IPS-20b (cell line): Measurements from ENCODE around the gene UMODL1.

ENCODE experiments used
- H3K27ac ChIP-seq: one replicate; pipeline ENCODE4 v1.5.1; 2013; ENCODE audit warnings: low read length
- H3K27me3 ChIP-seq: 2 replicates; pipeline ENCODE4 v1.6.1; 2013; ENCODE audit warnings: mild to moderate bottlenecking, low read length, inconsistent platforms; ENCODE audit not compliant: insufficient read depth
- H3K36me3 ChIP-seq: 2 replicates; pipeline ENCODE4 v1.6.1; 2013; ENCODE audit warnings: low read depth, mild to moderate bottlenecking, inconsistent platforms, low read length, moderate library complexity; ENCODE audit not compliant: insufficient read depth
- H3K4me1 ChIP-seq: 2 replicates; pipeline ENCODE4 v1.6.1; 2013; ENCODE audit warnings: mild to moderate bottlenecking, control low read depth, inconsistent platforms, low read length, moderate library complexity; ENCODE audit not compliant: insufficient read depth
- H3K4me3 ChIP-seq: 2 replicates; pipeline ENCODE4 v1.5.1; 2013; ENCODE audit warnings: mild to moderate bottlenecking, low read length, inconsistent platforms
- H3K9ac ChIP-seq: 2 replicates; pipeline ENCODE4 v1.6.1; 2013; ENCODE audit warnings: low read depth, mild to moderate bottlenecking, inconsistent platforms, low read length, moderate library complexity
- H3K9me3 ChIP-seq: 2 replicates; pipeline ENCODE4 v1.6.1; 2013; ENCODE audit warnings: mild to moderate bottlenecking, low read depth, low read length, inconsistent platforms; ENCODE audit not compliant: insufficient read depth

The UMODL1 gene

DNA sequence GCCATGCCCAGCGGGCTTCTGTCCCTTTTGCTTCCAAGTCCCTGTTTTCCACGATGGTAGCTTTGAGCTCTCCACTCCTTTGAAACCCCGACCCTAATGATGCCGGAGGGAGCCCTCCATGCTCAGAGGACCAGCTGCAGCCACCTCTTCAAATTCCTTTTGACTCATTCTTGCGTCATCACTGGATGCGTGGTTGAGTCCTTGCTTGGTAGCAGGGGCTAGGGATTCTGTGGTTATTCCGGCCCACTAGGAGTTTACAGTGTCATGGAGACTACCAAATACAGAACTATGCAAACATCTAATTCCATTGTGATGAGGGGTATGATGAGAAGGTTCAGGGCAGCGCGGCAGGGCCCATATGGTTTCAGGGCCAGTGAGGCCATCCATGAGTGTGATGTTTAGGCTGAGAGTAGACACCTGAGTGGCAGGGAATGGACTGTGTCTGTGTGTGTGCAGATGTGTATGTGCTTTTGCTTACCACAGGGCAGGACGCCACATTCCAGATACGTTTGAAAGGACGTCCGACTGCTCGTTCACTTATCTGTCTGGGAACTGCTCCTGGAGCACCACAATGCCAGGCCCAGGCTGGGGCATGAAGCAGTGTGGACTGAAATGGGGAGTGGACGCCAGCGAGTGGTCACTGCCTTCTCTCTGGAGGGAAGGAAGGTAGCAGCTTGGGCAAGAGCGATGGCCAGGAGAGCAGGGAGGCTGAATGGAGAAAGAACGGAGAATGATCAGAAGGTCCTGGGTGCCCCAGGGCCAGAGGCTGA lies 30.5 kb upstream of the UMODL1 start:
- Histone ChIP-seq H3K4me3 (no peak overlapping the region), H3K27me3 (no peaks in the 10 kb centered on the region), H3K9me3 (no peaks in the 10 kb centered on the region), H3K27ac (no peak overlapping the region), H3K9ac (no peak overlapping the region), H3K4me1 (no peaks in the 10 kb centered on the region), H3K36me3 (no peaks in the 10 kb centered on the region)

DNA sequence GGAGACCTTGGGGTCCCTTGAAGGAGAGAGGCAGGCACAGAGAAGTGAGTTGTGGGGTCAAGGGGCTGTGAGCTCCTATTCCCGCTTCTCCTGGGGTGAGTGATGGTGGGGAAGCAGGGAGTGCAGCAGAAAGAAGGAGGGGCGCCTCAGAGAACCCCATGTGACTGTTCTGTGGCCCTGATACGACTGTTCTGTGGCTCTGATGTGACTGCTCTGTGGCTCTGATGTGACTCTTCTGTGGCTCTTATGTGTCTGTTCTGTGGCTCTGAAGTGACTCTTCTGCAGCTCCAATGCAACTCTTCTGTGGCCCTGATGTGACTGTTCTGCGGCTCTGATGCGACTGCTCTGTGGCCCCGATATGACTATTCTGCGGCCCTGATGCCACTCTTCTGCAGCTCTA lies 29.9 kb upstream of the UMODL1 start:
- Histone ChIP-seq H3K4me1 (no peaks in the 10 kb centered on the region), H3K4me3 (no peak overlapping the region), H3K9me3 (no peaks in the 10 kb centered on the region), H3K9ac (no peak overlapping the region), H3K27ac (no peak overlapping the region), H3K36me3 (no peaks in the 10 kb centered on the region), H3K27me3 (no peaks in the 10 kb centered on the region)

DNA sequence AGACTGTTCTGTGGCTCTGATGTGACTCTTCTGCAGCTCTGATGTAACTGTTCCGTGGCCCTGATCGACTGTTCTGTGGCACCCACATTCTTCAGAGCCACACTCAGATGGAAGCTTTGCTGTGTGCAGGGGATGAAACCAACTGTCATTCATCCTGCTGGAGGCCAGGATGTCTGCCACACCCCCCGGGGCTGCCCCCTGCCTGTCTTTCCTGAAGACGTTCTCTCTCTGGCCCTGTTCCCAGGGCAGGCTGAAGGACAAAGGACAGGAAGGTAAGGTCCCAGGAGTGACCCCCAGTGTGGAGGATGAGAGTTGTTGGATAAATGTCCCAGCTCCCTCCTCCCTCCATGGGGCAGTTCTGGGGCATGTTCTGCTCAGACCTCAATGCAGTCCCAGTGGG lies 29.4 kb upstream of the UMODL1 start:
- Histone ChIP-seq H3K36me3 (no peaks in the 10 kb centered on the region), H3K27me3 (no peaks in the 10 kb centered on the region), H3K9me3 (no peaks in the 10 kb centered on the region)

DNA sequence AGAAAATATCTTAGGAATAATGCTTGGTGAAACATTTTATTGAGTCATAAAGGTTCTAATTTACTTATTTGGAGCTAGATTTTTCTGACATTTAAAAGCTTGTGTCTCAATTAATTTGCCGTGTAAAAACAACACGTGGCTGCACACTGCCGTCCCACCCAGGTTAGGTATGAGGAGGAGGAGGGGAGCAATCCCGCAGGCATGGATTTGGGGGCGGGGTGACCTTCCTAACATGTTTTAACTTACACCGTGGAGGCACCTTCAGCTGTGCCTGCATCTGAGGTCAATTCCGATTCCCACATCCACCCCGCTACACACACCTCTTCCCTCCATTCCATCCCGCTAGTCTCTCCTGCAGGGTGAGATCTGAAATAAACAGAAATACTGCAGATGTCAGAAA lies 28.5 kb upstream of the UMODL1 start:
- Histone ChIP-seq H3K4me1 (no peaks in the 10 kb centered on the region), H3K36me3 (no peaks in the 10 kb centered on the region), H3K27me3 (no peaks in the 10 kb centered on the region), H3K9ac (no peak overlapping the region), H3K4me3 (no peak overlapping the region), H3K9me3 (no peaks in the 10 kb centered on the region), H3K27ac (no peak overlapping the region)

More for the DNA sequence above, 29.4 kb upstream of the UMODL1 start:
- Histone ChIP-seq H3K4me3 (no peak overlapping the region), H3K9ac (no peak overlapping the region), H3K4me1 (no peaks in the 10 kb centered on the region), H3K27ac (no peak overlapping the region)

DNA sequence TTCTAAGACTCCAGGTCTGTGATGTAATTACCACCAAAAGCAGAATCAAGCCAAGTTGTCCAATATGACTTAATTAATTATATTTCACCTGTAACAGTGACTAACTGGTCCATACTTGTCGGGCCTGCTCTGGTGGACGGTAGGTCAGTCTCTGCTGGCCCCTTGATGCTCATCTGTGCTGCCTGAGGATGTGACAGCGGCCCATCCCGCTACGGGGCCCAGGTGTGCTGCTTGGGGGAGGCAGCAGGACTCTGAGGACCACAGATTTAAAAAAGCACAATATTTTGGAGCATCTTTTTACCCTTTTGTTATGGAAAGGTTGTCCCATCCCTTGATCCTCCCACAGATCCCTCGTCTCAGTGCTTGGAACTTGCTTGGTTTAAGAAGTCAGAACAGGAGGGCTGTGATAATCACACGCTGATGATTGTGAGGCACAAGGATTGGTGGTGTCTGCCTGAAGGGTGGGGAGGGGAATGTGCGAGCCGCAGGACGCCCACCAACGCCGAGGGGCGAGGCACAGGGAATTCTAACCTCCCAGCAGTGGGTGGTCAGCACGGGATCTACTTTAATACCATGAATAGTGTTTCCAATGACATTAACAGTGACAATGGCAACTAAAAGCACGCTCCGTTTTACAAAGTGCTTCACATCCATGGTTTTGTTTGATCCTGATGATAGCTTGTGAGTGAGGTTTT lies 27.8 kb upstream of the UMODL1 start:
- Histone ChIP-seq H3K4me1 (no peaks in the 10 kb centered on the region), H3K9ac (no peak overlapping the region), H3K36me3 (no peaks in the 10 kb centered on the region), H3K4me3 (no peak overlapping the region), H3K27ac (no peak overlapping the region), H3K9me3 (no peaks in the 10 kb centered on the region), H3K27me3 (no peaks in the 10 kb centered on the region)

DNA sequence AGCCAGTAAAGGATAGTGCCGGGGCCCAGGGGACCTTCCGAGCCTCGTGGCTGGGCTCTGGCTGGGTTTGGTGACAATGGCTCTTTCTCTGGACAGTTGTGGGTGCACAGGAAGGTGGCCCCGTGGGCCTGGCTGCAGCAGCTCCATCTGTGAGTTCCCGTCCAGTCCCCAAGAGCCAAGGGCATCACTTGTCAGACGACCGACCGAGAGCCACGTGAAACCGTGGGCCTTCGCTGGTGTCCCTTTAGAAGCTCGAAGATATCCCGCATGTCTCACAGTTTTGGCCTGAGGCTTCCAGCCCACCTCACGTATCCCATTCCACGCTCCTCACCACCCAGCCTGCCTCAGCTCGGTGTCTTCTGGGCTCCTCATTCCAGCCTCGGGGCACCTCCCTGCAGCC lies 27.2 kb upstream of the UMODL1 start:
- Histone ChIP-seq H3K9ac (no peak overlapping the region), H3K9me3 (no peaks in the 10 kb centered on the region), H3K27me3 (no peaks in the 10 kb centered on the region), H3K4me1 (no peaks in the 10 kb centered on the region), H3K27ac (no peak overlapping the region), H3K36me3 (no peaks in the 10 kb centered on the region), H3K4me3 (no peak overlapping the region)

DNA sequence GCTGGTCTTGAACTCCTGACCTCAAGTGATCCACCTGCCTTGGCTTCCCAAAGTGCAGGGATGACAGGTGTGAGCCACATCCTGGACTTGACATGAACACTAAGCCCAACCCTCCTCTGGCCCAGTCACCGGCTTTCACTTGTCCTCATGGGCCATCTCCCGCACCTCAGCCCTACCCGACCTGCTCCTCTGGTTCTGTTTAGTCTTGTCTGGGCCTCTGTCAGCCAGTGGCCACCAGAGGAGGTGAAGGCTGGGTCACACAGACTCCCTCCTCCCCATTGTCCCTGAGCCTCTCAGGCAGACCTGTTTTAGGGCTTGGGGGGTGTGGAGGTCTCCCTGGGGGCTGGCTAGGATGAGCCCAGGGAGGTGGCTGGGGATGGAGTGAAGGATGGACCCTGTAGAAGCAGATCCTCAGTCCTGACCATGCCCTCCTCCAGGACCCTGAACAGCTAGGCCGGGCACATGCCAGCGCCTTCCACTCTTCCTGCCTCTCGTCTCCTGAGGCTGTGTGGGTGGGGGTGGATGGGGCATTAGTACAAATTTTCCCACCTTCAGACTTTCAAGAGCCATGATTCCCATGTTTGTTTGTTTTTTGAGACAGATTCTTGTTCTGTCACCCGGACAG lies 26.1 kb upstream of the UMODL1 start:
- Histone ChIP-seq H3K9me3 (no peaks in the 10 kb centered on the region), H3K36me3 (no peaks in the 10 kb centered on the region), H3K9ac (no peak overlapping the region), H3K4me3 (no peak overlapping the region), H3K27ac (no peak overlapping the region), H3K27me3 (no peaks in the 10 kb centered on the region), H3K4me1 (no peaks in the 10 kb centered on the region)

DNA sequence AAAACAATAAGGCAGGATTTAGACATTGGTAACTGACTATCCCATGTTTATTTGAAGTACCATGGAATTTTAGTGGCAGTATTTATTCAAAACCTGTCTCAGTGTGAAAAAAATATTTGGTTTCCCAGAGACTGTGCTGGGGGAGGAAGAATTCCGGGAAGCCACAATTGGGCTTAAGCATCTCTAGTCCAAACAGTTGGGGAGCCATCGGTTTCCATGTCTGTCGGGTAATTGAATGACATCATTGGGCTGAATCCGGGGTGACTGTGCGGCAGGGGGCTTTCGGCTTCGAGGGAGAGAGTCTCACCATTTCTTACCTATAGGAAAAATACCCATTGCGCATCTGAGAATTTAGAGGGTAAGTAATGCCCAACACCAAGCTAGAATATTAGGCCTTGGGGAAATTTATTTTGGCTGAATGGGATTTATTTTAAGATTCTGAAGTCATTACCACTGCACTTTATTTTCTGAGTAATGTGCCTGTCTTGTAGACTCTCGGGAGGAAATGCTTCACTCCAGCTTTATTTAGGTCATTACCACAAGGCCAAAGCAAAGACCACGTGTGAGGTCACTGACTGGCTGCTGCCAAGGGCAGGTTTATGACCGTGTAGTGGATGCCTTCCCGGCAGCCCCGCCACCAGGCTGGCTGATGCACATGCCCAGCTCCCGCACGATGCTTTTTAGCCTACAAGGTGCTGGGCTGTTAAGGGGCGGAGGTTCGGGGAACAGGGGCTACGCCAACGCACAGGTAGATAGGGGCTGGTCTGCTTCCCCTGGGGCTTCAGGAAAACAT lies 23.1 kb upstream of the UMODL1 start:
- Histone ChIP-seq H3K27ac (no peak overlapping the region), H3K9ac (no peak overlapping the region), H3K9me3 (peaks cover 2% of the 10 kb centered on the region), H3K27me3 (no peaks in the 10 kb centered on the region), H3K4me1 (no peaks in the 10 kb centered on the region), H3K36me3 (no peaks in the 10 kb centered on the region), H3K4me3 (no peak overlapping the region)

DNA sequence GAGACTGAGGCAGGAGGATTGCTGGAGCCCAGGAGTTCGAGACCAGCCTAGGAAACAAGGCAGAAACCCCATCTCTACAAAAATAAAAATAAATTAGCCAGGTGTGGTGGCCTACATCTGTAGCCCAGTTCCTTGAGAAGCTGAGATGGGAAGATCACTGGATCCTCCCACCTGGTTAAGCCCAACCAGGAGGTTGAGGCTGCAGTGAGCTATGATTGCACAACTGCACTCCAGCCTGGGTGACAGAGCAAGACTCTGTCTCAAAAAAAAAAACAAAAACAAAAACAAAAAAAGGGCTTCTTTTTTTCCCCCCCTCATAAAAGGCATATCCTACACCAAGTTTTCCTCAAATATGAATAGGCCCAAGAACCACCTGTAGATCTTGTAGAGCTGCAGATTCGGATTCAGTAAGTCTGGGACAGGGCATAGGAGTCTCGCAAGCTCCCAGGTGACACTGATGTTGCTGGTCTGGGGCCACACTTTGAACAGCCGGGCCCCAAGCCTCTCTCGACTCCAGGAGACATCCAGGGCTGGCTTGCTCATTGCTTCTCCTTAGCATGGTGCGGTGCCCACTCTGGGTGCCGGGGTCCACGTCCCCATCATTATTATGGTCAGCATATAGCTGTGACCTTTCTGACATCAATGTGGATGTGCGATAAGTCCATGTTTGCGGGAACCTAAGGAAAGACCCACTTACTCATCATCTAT lies 22.1 kb upstream of the UMODL1 start:
- Histone ChIP-seq H3K4me3 (no peak overlapping the region), H3K9ac (no peak overlapping the region), H3K9me3 (peaks cover 6% of the 10 kb centered on the region), H3K4me1 (no peaks in the 10 kb centered on the region), H3K27ac (no peak overlapping the region), H3K36me3 (no peaks in the 10 kb centered on the region), H3K27me3 (no peaks in the 10 kb centered on the region)

DNA sequence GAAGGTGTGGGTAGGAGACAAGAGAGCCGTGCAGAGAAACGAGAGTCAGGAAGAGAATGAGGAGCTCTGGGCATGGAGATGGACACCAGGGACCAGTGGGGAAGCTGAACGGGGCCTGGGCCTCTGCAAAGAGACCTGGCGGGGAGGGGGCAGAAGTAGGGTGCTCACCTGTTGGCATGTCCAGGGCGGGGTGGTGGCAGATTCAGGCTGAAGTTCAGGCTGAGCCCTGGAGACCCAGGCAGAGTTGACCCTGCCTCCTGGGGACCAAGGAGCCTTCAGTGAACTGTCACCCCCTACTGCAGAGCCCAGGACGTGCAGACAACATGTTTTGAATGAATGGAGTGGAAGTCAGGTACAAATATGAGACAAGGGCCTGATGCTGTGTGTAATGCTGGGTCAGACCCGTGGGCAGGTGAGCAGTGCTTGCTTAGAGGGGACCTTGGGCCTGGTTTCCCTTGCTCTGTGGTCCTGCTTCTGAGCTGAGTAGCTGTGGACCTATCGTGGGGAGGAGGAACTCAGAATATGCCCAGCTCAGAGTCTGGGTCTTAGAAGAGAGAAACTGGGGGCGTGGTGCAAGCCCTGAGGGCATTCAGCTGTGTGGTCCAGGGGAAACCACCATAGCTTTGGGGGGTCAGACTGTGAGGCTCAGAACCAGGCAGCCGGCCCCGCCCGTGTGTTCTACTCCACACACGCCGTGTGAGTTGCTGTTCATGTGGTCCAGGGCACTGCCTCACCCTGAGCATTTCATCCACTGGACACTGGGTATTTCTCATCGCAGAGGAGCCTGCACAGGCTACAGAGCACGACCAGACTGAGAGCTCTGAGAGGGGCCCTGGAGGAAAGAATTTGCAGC lies 21.3 kb upstream of the UMODL1 start:
- peaks cover 6% of the 10 kb centered on the region for H3K9me3 ChIP-seq
- no peak overlapping the region for H3K4me3 ChIP-seq
- H3K27ac ChIP-seq = no peak overlapping the region
- H3K4me1 ChIP-seq = no peaks in the 10 kb centered on the region
- no peaks in the 10 kb centered on the region for H3K36me3 ChIP-seq
- H3K9ac ChIP-seq = no peak overlapping the region
- H3K27me3 ChIP-seq = no peaks in the 10 kb centered on the region
